ENCODE measurements around the gene TLE3. TPM values are rescaled to one million over a fixed set of nuclear protein-coding genes. Genes with fewer than 3 reads are reported as not detected.

Gene TLE3
- total RNA-seq, 2 experiments from 2014 or later: 59.2 TPM

GRCh38 chr15:70039917-70040316 is 57.8 kb downstream of the TLE3 start:
- Mint-ChIP-seq H3K9me3 (no peaks in the 10 kb centered on the region), H3K4me3 (no peak overlapping the region), H3K36me3 (ENCODE audit: low read depth) (no peaks in the 10 kb centered on the region), H3K27ac (no peak overlapping the region), H3K4me1 (no peaks in the 10 kb centered on the region), H3K27me3 (peaks cover 10% of the 10 kb centered on the region)
- ChIA-PET CTCF (interaction anchor here (2.5 kb wide), 1 partner anchor 16 kb away, joined by 6 read pairs; no protein-coding TSS in a partner anchor), POLR2A (interaction anchor here (0.9 kb wide), 1 partner anchor 58 kb away, joined by 3 read pairs; the partner anchor contains the start of gene TLE3)
- DNase-seq: no peak

- Mint-ChIP-seq H3K4me1 (no peaks in the 10 kb centered on the region), H3K9me3 (no peaks in the 10 kb centered on the region), H3K36me3 (ENCODE audit: low read depth) (no peaks in the 10 kb centered on the region), H3K27me3 (peaks cover 10% of the 10 kb centered on the region), H3K27ac (no peak overlapping the region), H3K4me3 (no peak overlapping the region)
- POLR2A ChIA-PET: interaction anchor here (0.6 kb wide), 1 partner anchor 26 kb away, joined by 4 read pairs; no protein-coding TSS in a partner anchor
- no peak for DNase-seq
- CTCF ChIA-PET: no interaction called here
Measured at GRCh38 chr15:70038730-70039392, 58.9 kb downstream of the TLE3 start.

GRCh38 chr15:70037292-70037640 is 60.5 kb downstream of the TLE3 start:
- Mint-ChIP-seq H3K4me1 (no peaks in the 10 kb centered on the region), H3K9me3 (no peaks in the 10 kb centered on the region), H3K27ac (no peak overlapping the region), H3K4me3 (no peak overlapping the region), H3K27me3 (peaks cover 10% of the 10 kb centered on the region), H3K36me3 (ENCODE audit: low read depth) (no peaks in the 10 kb centered on the region)
- POLR2A ChIA-PET: no interaction called here
- CTCF ChIA-PET: no interaction called here
- no peak for DNase-seq

- ChIA-PET CTCF (no interaction called here), POLR2A (interaction anchor here (1.1 kb wide), 1 partner anchor 61 kb away, joined by 3 read pairs; the partner anchor contains the start of gene TLE3)
- Mint-ChIP-seq H3K9me3 (no peaks in the 10 kb centered on the region), H3K4me1 (no peaks in the 10 kb centered on the region), H3K27me3 (peaks cover 10% of the 10 kb centered on the region), H3K27ac (no peak overlapping the region), H3K4me3 (no peak overlapping the region), H3K36me3 (ENCODE audit: low read depth) (no peaks in the 10 kb centered on the region)
- no peak for DNase-seq
Measured at GRCh38 chr15:70036585-70037291, 61.0 kb downstream of the TLE3 start.

- Mint-ChIP-seq H3K27me3 (peaks cover 10% of the 10 kb centered on the region), H3K9me3 (no peaks in the 10 kb centered on the region), H3K4me3 (no peak overlapping the region), H3K4me1 (no peaks in the 10 kb centered on the region), H3K27ac (no peak overlapping the region), H3K36me3 (ENCODE audit: low read depth) (no peaks in the 10 kb centered on the region)
- ChIA-PET CTCF (no interaction called here), POLR2A (interaction anchor here (1.1 to 1.8 kb wide), 2 partner anchors 12 to 62 kb away, joined by 3 to 6 read pairs; partner anchors contain the start of gene TLE3)
- no peak for DNase-seq
Measured at GRCh38 chr15:70035719-70036077, 62.0 kb downstream of the TLE3 start.

- H3K27ac Mint-ChIP-seq: no peak overlapping the region
- POLR2A ChIA-PET: interaction anchor here (1.1 to 1.8 kb wide), 2 partner anchors 12 to 63 kb away, joined by 3 to 6 read pairs; partner anchors contain the start of gene TLE3
- H3K36me3 Mint-ChIP-seq (ENCODE audit: low read depth): no peaks in the 10 kb centered on the region
- H3K4me3 Mint-ChIP-seq: no peak overlapping the region
- no peak for DNase-seq
- no peaks in the 10 kb centered on the region for H3K4me1 Mint-ChIP-seq
- CTCF ChIA-PET: no interaction called here
- no peaks in the 10 kb centered on the region for H3K9me3 Mint-ChIP-seq
- H3K27me3 Mint-ChIP-seq: peaks cover 10% of the 10 kb centered on the region
Measured at GRCh38 chr15:70035051-70035718, 62.5 kb downstream of the TLE3 start.

GRCh38 chr15:70034596-70034995 is 63.1 kb downstream of the TLE3 start:
- no peak for DNase-seq
- ChIA-PET CTCF (no interaction called here), POLR2A (interaction anchor here (1.8 kb wide), 1 partner anchor 11 kb away, joined by 6 read pairs; no protein-coding TSS in a partner anchor)
- Mint-ChIP-seq H3K36me3 (ENCODE audit: low read depth) (no peaks in the 10 kb centered on the region), H3K9me3 (no peaks in the 10 kb centered on the region), H3K27ac (no peak overlapping the region), H3K4me3 (no peak overlapping the region), H3K27me3 (peaks cover 10% of the 10 kb centered on the region), H3K4me1 (no peaks in the 10 kb centered on the region)

GRCh38 chr15:70034141-70034540 is 63.6 kb downstream of the TLE3 start:
- CTCF ChIA-PET: no interaction called here

GRCh38 chr15:70033529-70034140 is 64.1 kb downstream of the TLE3 start:
- Mint-ChIP-seq H3K27ac (no peak overlapping the region), H3K4me1 (no peaks in the 10 kb centered on the region), H3K27me3 (peaks cover 10% of the 10 kb centered on the region), H3K9me3 (no peaks in the 10 kb centered on the region), H3K4me3 (no peak overlapping the region), H3K36me3 (ENCODE audit: low read depth) (no peaks in the 10 kb centered on the region)
- POLR2A ChIA-PET: no interaction called here
- DNase-seq: no peak
- CTCF ChIA-PET: no interaction called here

More at GRCh38 chr15:70034141-70034540, 63.6 kb downstream of the TLE3 start:
- Mint-ChIP-seq H3K36me3 (ENCODE audit: low read depth) (no peaks in the 10 kb centered on the region), H3K9me3 (no peaks in the 10 kb centered on the region), H3K27me3 (peaks cover 11% of the 10 kb centered on the region), H3K4me1 (no peaks in the 10 kb centered on the region), H3K4me3 (no peak overlapping the region), H3K27ac (no peak overlapping the region)
- DNase-seq: no peak
- POLR2A ChIA-PET: no interaction called here

GRCh38 chr15:70033109-70033508 is 64.6 kb downstream of the TLE3 start:
- POLR2A ChIA-PET: no interaction called here
- peaks cover 9% of the 10 kb centered on the region for H3K27me3 Mint-ChIP-seq
- H3K27ac Mint-ChIP-seq: no peak overlapping the region
- no peaks in the 10 kb centered on the region for H3K36me3 Mint-ChIP-seq (ENCODE audit: low read depth)
- H3K4me1 Mint-ChIP-seq: no peaks in the 10 kb centered on the region
- H3K9me3 Mint-ChIP-seq: no peaks in the 10 kb centered on the region
- CTCF ChIA-PET: no interaction called here
- no peak overlapping the region for H3K4me3 Mint-ChIP-seq
- DNase-seq: no peak

- no peak overlapping the region for H3K4me3 Mint-ChIP-seq
- no peak for DNase-seq
Measured at GRCh38 chr15:70032509-70032908, 65.2 kb downstream of the TLE3 start.

GRCh38 chr15:70031713-70032112 is 66.0 kb downstream of the TLE3 start:
- ChIA-PET CTCF (no interaction called here), POLR2A (interaction anchor here (0.7 to 1.2 kb wide), 2 partner anchors 8 to 13 kb away, joined by 3 read pairs; no protein-coding TSS in a partner anchor)
- Mint-ChIP-seq H3K4me3 (no peak overlapping the region), H3K36me3 (ENCODE audit: low read depth) (no peaks in the 10 kb centered on the region), H3K4me1 (no peaks in the 10 kb centered on the region), H3K27me3 (peaks cover 13% of the 10 kb centered on the region), H3K9me3 (no peaks in the 10 kb centered on the region), H3K27ac (no peak overlapping the region)
- DNase-seq: no peak

More at GRCh38 chr15:70032509-70032908, 65.2 kb downstream of the TLE3 start:
- Mint-ChIP-seq H3K27me3 (peaks cover 9% of the 10 kb centered on the region), H3K9me3 (no peaks in the 10 kb centered on the region), H3K4me1 (no peaks in the 10 kb centered on the region), H3K36me3 (ENCODE audit: low read depth) (no peaks in the 10 kb centered on the region), H3K27ac (no peak overlapping the region)
- ChIA-PET CTCF (no interaction called here), POLR2A (interaction anchor here (0.7 to 1.2 kb wide), 2 partner anchors 9 to 12 kb away, joined by 3 read pairs; no protein-coding TSS in a partner anchor)

GRCh38 chr15:70031261-70031660 is 66.5 kb downstream of the TLE3 start:
- CTCF ChIA-PET: no interaction called here
- Mint-ChIP-seq H3K9me3 (no peaks in the 10 kb centered on the region), H3K36me3 (ENCODE audit: low read depth) (no peaks in the 10 kb centered on the region), H3K27ac (no peak overlapping the region), H3K4me3 (no peak overlapping the region), H3K27me3 (peaks cover 12% of the 10 kb centered on the region), H3K4me1 (no peaks in the 10 kb centered on the region)
- POLR2A ChIA-PET: interaction anchor here (1.2 kb wide), 1 partner anchor 8 kb away, joined by 3 read pairs; no protein-coding TSS in a partner anchor
- DNase-seq: no peak

All from activated CD4-positive, alpha-beta memory T cell treated with anti-CD3 and anti-CD28 coated beads, Interleukin-2, amount 10 ng/mL, durations not matched to agents 7 days and 5 days (primary cell).